Erythroblast (primary cell): ENCODE results near the gene TAAR9.

Experiments
- GATA1 ChIP-seq: IDR thresholded peaks from 2 replicates; pipeline ENCODE4 v1.6.1; 2011; ENCODE audit warnings: low read depth, mild to moderate bottlenecking, control low read depth, low read length, moderate library complexity
- POLR2A ChIP-seq: IDR thresholded peaks from 2 replicates; pipeline ENCODE4 v1.6.1; 2011; ENCODE audit warnings: mild to moderate bottlenecking, low read length

DNA sequence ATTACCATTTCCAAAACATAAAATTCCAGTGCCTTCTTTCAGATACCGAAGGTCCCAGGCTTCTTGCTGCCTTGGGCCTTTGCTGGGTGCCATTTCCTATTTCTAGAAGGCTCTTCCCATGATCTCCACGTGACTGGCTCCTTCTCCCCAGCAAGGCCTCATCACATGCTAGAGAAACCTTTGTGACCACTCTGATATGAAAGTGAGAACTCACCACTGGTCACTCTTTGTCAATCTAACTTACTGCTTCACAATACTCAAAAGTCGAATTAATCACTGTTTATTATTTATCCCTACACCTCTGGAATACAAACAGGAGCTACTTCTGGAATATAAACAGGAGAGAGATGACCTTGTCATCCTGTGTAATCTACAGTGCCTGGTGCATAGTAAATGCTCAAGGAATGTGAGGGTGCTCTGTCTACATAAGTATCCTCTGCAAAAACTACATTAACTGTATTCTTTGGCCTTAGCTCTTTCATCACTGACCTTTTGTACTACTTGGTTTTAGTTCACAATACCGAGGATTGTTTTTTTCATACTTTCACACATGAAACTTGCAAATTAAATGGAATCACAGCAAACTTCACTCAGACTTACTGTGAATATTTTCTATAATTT, 26.8 kb upstream of the TAAR9 start:
- no peak for TF ChIP-seq POLR2A
- TF ChIP-seq GATA1 = no peak
